NT2/D1 (cell line): ENCODE measurements around the gene RIC3.

Experiments
- SUZ12 ChIP-seq: IDR thresholded peaks from 2 replicates; pipeline ENCODE4 v1.6.1; 2011; ENCODE audit not compliant: insufficient read length, insufficient read depth; ENCODE audit errors: extremely low read depth
- YY1 ChIP-seq: IDR thresholded peaks from 2 replicates; pipeline ENCODE4 v1.6.1; 2011; ENCODE audit not compliant: insufficient read length, insufficient read depth

- no peak for TF ChIP-seq YY1
- no peak for TF ChIP-seq SUZ12
Measured at GRCh38 chr11:8178297-8178696, 9.5 kb upstream of the RIC3 start.
